Skeletal muscle tissue (tissue), 1 donor: ENCODE results near the gene PHLDA3. TPM values are rescaled to one million over a fixed set of nuclear protein-coding genes. Genes with fewer than 3 reads are reported as not detected.

Experiments
- total RNA-seq: library from RNA; depleted of rRNA; stranded (reverse); fragments of >200 nt; gene quantifications from one replicate; pipeline ENCODE4 v1.2.3, GENCODE V29; 2014

PHLDA3 gene
- total RNA-seq, 1 donor from 2014 or later: 8.9 TPM

Other genes starting within 250 kb of the PHLDA3 start
- 3.7 TPM for gene PKP1, start 185.7 kb downstream of the PHLDA3 start, total RNA-seq
- gene TNNT2, start 91.5 kb downstream of the PHLDA3 start, total RNA-seq: 89.2 TPM
- 3.1 TPM for gene LAD1, start 69.9 kb downstream of the PHLDA3 start, total RNA-seq
- gene TNNI1, start 47.5 kb downstream of the PHLDA3 start, total RNA-seq: 251 TPM
- 42.8 TPM for gene CSRP1, start 37.9 kb upstream of the PHLDA3 start, total RNA-seq
- gene NAV1, start 69.9 kb upstream of the PHLDA3 start, total RNA-seq: 11.0 TPM